Choroid plexus epithelial cell (primary cell): ENCODE measurements around the gene PVRIG.
A peak's percentile ranks its signal among the peaks of the same experiment; 100 is the strongest.

Experiments used
- DNase-seq: peaks from one replicate; pipeline ENCODE4 v3.0.0-alpha.2; 2010; ENCODE audit warnings: low read depth
- H3K4me3 ChIP-seq: 2 replicates; pipeline ENCODE4 v1.5.1; 2011; ENCODE audit warnings: low read depth, mild to moderate bottlenecking, control low read depth, low read length, moderate library complexity
- CTCF ChIP-seq: conservative IDR thresholded peaks from 2 replicates; pipeline ENCODE4 v1.5.1; 2011; ENCODE audit warnings: low read depth, mild to moderate bottlenecking, control low read depth, inconsistent platforms, low read length, moderate library complexity

PVRIG gene

GRCh38 chr7:100270046-100270918 is 50.5 kb downstream of the PVRIG start:
- peak overlapping the region; percentile 70 for H3K4me3 ChIP-seq
- peak; percentile 14 for TF ChIP-seq CTCF
- peak; percentile 33 for DNase-seq
